Naive thymus-derived CD8-positive, alpha-beta T cell (primary cell): ENCODE results near the gene OR52I2. TPM values are rescaled to one million over a fixed set of nuclear protein-coding genes. Genes with fewer than 3 reads are reported as not detected.

Source experiments
- ATAC-seq, 2 donors: fragments of 150-1000 bp; cut with Tn5 transposase in 1 of 2; sonication (Bioruptor Pico), chemical (Tn5 transposase) in 1 of 2; 1 replicate in 1 of 2; 2 replicates in 1 of 2; pipeline ENCODE4 v1.10.0; 2021; ENCODE audit warnings: mild to moderate bottlenecking in 2 of 2, moderate library complexity in 2 of 2
- POLR2A ChIA-PET: fragments of 350-600 bp; sonication (Branson Sonifier 250); formaldehyde crosslinking; loops from one replicate; lab custom pipeline; 2021; ENCODE audit warnings: antibody characterized with exemption; lab: Charles Lee
- DNase-seq, 10 donors: peaks; one replicate each; pipeline versions ENCODE4 v3.0.0 to v3.0.0-alpha.2; 2020 to 2022
- H3K27ac Mint-ChIP-seq, 10 donors: one replicate each; pipeline ENCODE4 v1.8.0; 2020 to 2022; ENCODE audit warnings: mild to moderate bottlenecking in 10 of 10, mixed read lengths in 10 of 10, moderate library complexity in 4 of 10, inconsistent platforms in 1 of 10
- H3K27me3 Mint-ChIP-seq, 5 donors: one replicate each; pipeline ENCODE4 v1.8.0; 2021 to 2022; ENCODE audit warnings: mixed read lengths in 5 of 5
- H3K36me3 Mint-ChIP-seq, 3 donors: one replicate each; pipeline ENCODE4 v1.8.0; 2020 to 2022; ENCODE audit warnings: mixed read lengths in 3 of 3, mild to moderate bottlenecking in 2 of 3, inconsistent platforms in 1 of 3
- H3K4me1 Mint-ChIP-seq, 4 donors: one replicate each; pipeline ENCODE4 v1.8.0; 2021 to 2022; ENCODE audit warnings: mixed read lengths in 4 of 4
- H3K4me3 Mint-ChIP-seq, 10 donors: one replicate each; pipeline ENCODE4 v1.8.0; 2020 to 2022; ENCODE audit warnings: mild to moderate bottlenecking in 10 of 10, mixed read lengths in 10 of 10, moderate library complexity in 6 of 10, inconsistent platforms in 1 of 10
- H3K9me3 Mint-ChIP-seq, 9 donors: one replicate each; pipeline ENCODE4 v1.8.0; 2020 to 2022; ENCODE audit warnings: mixed read lengths in 9 of 9, mild to moderate bottlenecking in 3 of 9, inconsistent platforms in 1 of 9, moderate library complexity in 1 of 9
- polyA plus RNA-seq, 3 donors: library from polyadenylated mRNA; unstranded; fragments of 300-500 nt; fragmentation: Illumina TruSeq; gene quantifications; one replicate each; pipeline ENCODE4 v1.2.3, GENCODE V29; 2021
- total RNA-seq, 8 experiments: library from RNA in 2 of 8; stranded (reverse) in 2 of 8; gene quantifications; one replicate each; pipeline ENCODE4 v1.2.3 and lab custom pipeline; 2021 to 2026

Gene OR52I2
- total and polyA plus RNA-seq, 5 experiments from 2014 or later = not detected

- POLR2A ChIA-PET = no interaction called here
- ATAC-seq (no peak), DNase-seq (no peak)
- Mint-ChIP-seq H3K4me3 (no peak overlapping the region), H3K9me3 (peaks cover 0 to 9% (median 0%) of the 10 kb centered on the region in 9 donors), H3K27me3 (peaks cover 11 to 53% (median 25%) of the 10 kb centered on the region in 5 donors), H3K4me1 (peaks cover 0 to 8% (median 4%) of the 10 kb centered on the region in 4 donors), H3K27ac (no peak overlapping the region), H3K36me3 (no peaks in the 10 kb centered on the region)
Observed at GRCh38 chr11:4576880-4577279, 4.7 kb upstream of the OR52I2 start.

GRCh38 chr11:4577761-4578160 is 3.8 kb upstream of the OR52I2 start:
- POLR2A ChIA-PET = no interaction called here
- Mint-ChIP-seq H3K4me3 (no peak overlapping the region), H3K27me3 (peaks cover 12 to 61% (median 28%) of the 10 kb centered on the region in 5 donors), H3K4me1 (peaks cover 0 to 8% (median 4%) of the 10 kb centered on the region in 4 donors), H3K27ac (no peak overlapping the region), H3K9me3 (peaks cover 0 to 9% (median 0%) of the 10 kb centered on the region in 9 donors), H3K36me3 (no peaks in the 10 kb centered on the region)
- DNase-seq (no peak), ATAC-seq (no peak)

DNA sequence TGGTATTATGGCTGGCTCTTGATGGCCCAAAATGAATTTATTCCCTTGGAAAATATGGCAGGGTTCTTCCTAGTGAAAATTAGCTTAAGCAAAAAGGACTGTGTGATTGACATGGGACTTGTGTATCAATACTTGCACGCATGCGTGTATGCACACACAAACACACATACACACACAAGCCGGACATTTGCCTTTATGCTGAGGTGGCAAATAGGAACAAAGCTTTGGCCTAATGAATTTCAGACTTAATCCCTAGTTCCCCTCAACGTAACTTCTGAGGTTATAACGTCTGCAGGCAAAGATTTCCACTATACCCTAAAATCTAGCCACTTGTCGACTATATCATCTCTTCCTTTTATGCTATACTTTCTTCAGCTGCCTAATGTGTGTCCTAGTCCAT is 2.9 kb upstream of the OR52I2 start:
- Mint-ChIP-seq H3K4me3 (no peak overlapping the region), H3K27ac (no peak overlapping the region), H3K4me1 (peaks cover 0 to 8% (median 4%) of the 10 kb centered on the region in 4 donors), H3K36me3 (no peaks in the 10 kb centered on the region), H3K9me3 (peaks cover 0 to 9% (median 0%) of the 10 kb centered on the region in 9 donors), H3K27me3 (peaks cover 12 to 69% (median 31%) of the 10 kb centered on the region in 5 donors)
- POLR2A ChIA-PET = no interaction called here
- ATAC-seq (no peak), DNase-seq (no peak)

DNA sequence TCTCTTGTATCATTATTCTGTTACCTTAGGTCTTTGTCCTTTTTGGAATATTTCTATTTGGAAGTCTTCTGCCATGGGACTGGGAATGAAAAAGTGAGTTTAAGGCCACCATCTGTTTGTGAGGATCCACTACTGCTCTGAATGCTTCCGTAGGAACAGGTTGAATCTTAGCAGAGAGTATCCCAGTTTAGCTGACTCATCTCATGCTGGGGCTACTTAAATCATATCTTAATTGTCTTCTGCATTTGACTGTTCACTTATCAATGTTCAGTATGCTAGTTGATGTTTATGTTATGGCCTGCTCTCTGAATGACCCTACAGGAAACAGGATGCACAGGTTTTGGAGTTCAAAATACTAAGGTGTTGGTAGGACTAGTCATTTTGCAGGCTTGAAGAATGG is 1.4 kb upstream of the OR52I2 start:
- no peak for DNase-seq
- POLR2A ChIA-PET = interaction anchor here (0.5 kb wide), 1 partner anchor 478 kb away, joined by 3 read pairs; no protein-coding TSS in a partner anchor
- H3K4me1 Mint-ChIP-seq = peaks cover 0 to 8% (median 4%) of the 10 kb centered on the region in 4 donors
- H3K4me3 Mint-ChIP-seq = no peak overlapping the region
- no peak for ATAC-seq
- peaks cover 0 to 9% (median 0%) of the 10 kb centered on the region in 9 donors for H3K9me3 Mint-ChIP-seq
- H3K27ac Mint-ChIP-seq = no peak overlapping the region
- H3K36me3 Mint-ChIP-seq = no peaks in the 10 kb centered on the region
- peaks cover 17 to 77% (median 41%) of the 10 kb centered on the region in 5 donors for H3K27me3 Mint-ChIP-seq

DNA sequence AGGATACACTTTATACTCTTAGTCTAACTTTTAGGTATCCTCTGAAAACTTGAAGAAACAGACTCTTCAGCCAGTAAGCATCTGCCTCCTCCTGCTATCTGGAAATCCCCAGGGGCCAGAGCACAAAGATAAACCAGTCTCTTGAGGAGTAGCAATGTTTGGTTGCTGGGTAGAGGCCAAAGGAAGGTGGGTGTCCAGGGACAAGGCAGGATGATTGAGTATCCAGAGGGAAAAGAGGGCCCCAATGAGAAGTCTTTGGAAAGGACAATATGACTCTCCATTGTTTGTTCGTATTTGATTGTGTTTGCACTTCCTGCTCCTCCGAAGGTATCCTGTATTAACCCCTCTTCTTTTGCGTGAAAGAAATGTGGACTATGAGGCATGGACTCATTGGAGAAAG is 7.5 kb downstream of the OR52I2 start:
- H3K4me1 Mint-ChIP-seq = no peaks in the 10 kb centered on the region
- peaks cover 0 to 4% (median 0%) of the 10 kb centered on the region in 3 donors for H3K36me3 Mint-ChIP-seq
- POLR2A ChIA-PET = no interaction called here
- no peaks in the 10 kb centered on the region for H3K9me3 Mint-ChIP-seq
- no peak overlapping the region for H3K27ac Mint-ChIP-seq
- peaks cover 6 to 21% (median 14%) of the 10 kb centered on the region in 5 donors for H3K27me3 Mint-ChIP-seq
- no peak overlapping the region for H3K4me3 Mint-ChIP-seq
- DNase-seq (no peak), ATAC-seq (no peak)

- POLR2A ChIA-PET = no interaction called here
- no peak for ATAC-seq
- peaks cover 0 to 8% (median under 1%) of the 10 kb centered on the region in 4 donors for H3K4me1 Mint-ChIP-seq
- H3K36me3 Mint-ChIP-seq = peaks cover 0 to 27% (median 13%) of the 10 kb centered on the region in 3 donors
- H3K27ac Mint-ChIP-seq = no peak within 1 kb of the TSS
- no peaks in the 10 kb centered on the region for H3K9me3 Mint-ChIP-seq
- no peak for DNase-seq
- no peaks in the 10 kb centered on the region for H3K27me3 Mint-ChIP-seq
- H3K4me3 Mint-ChIP-seq = no peak within 1 kb of the TSS
Observed at GRCh38 chr11:4593739-4594138, 12.2 kb downstream of the OR52I2 start, which contains the start of gene OR52I1. OR52I1 (plus strand) TSS chr11:4594039; CDS start chr11:4594039, 0 bp downstream.

- POLR2A ChIA-PET = no interaction called here
- H3K4me3 Mint-ChIP-seq = peak overlapping the region in 1 of 10 donors; percentile 20
- ATAC-seq (no peak), DNase-seq (no peak)
- H3K9me3 Mint-ChIP-seq = peaks cover 0 to 3% (median 0%) of the 10 kb centered on the region in 9 donors
- peaks cover 0 to 49% (median 21%) of the 10 kb centered on the region in 3 donors for H3K36me3 Mint-ChIP-seq
- no peaks in the 10 kb centered on the region for H3K27me3 Mint-ChIP-seq
- H3K27ac Mint-ChIP-seq = peak overlapping the region in 1 of 10 donors; percentile 7
- peaks cover 22 to 56% (median 45%) of the 10 kb centered on the region in 4 donors for H3K4me1 Mint-ChIP-seq
Observed at GRCh38 chr11:4605057-4605456, 23.5 kb downstream of the OR52I2 start.

DNA sequence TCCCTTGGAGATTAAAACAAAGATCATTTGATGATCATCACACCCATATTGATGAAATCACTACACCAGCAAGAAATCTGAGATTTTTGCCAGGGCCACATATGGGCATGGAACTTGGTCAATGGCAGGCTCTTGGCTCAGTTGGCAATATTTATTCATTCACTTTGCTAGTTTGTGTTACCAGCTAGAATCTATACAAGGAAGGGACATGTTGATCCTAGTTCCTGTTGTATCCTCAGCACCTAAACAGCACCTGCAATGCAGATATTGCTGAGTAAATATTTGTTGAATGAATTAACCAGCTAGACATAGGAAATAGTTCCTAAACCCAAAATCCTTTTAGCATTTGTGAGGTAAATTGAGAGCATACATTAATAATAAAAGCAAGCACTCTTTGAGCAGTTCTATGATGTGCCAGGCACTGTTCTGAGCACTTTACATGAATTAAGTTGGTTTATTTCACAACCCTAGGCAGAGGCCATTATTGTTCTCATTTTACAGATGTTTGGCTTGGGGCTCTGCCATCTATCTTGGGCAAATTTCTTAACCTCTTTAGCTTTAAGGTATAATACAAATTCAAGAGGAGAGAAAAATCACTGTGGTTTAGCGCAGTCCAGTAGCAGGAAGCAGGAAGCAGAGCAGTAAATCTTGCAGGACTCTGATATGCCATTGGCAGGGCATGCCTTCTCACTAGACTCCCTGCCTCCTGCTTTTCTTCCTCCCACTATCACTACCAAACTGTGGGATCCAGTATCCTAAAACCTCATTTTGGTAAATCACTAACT is 24.9 kb downstream of the OR52I2 start:
- Mint-ChIP-seq H3K27ac (peak overlapping the region in 7 of 10 donors; percentile 93 to 98 (median 96)), H3K9me3 (peaks cover 0 to 3% (median 0%) of the 10 kb centered on the region in 9 donors), H3K4me3 (peak overlapping the region; percentile 89 to 98 (median 96)), H3K27me3 (no peaks in the 10 kb centered on the region), H3K4me1 (peaks cover 27 to 64% (median 51%) of the 10 kb centered on the region in 4 donors), H3K36me3 (peaks cover 0 to 35% (median 9%) of the 10 kb centered on the region in 3 donors)
- DNase-seq (no peak), ATAC-seq (no peak)
- POLR2A ChIA-PET = no interaction called here

DNA sequence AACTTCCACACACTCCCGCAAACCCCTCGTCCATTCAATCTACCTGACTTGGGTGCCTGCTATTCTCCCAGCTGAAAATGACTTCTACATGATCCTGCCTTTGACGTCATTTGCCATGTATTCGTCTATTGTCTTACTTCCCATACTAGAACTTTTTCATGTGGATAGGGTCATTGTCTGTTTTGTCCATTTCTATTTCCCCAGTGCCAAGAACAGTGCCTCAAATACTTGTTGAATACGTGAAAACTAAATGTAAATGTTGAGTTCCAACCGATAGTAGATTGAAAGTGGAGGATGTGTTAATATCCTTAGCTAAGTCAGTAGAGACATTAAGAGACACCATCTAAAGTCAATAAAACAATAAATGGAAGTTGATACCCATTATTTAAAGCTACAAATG is 25.6 kb downstream of the OR52I2 start:
- Mint-ChIP-seq H3K4me3 (peak overlapping the region; percentile 89 to 98 (median 96)), H3K36me3 (peaks cover 0 to 29% (median 4%) of the 10 kb centered on the region in 3 donors), H3K27me3 (no peaks in the 10 kb centered on the region), H3K4me1 (peaks cover 26 to 64% (median 51%) of the 10 kb centered on the region in 4 donors), H3K27ac (peak overlapping the region; percentile 93 to 98 (median 96)), H3K9me3 (peaks cover 0 to 3% (median 0%) of the 10 kb centered on the region in 9 donors)
- POLR2A ChIA-PET = no interaction called here
- no peak for ATAC-seq
- DNase-seq = no peak

GRCh38 chr11:4607781-4608666 is 26.5 kb downstream of the OR52I2 start, which contains the start of gene TRIM68:
TRIM68 (minus strand) TSS chr11:4608231; CDS start chr11:4605504, 2,727 bp downstream.
- Mint-ChIP-seq H3K4me3 (peak within 1 kb of the TSS; percentile 89 to 98 (median 96)), H3K36me3 (peaks cover 0 to 21% (median 2%) of the 10 kb centered on the region in 3 donors), H3K9me3 (peaks cover 0 to 3% (median 0%) of the 10 kb centered on the region in 9 donors), H3K4me1 (peaks cover 25 to 64% (median 51%) of the 10 kb centered on the region in 4 donors), H3K27ac (peak within 1 kb of the TSS; percentile 93 to 98 (median 96)), H3K27me3 (no peaks in the 10 kb centered on the region)
- peak; percentile 99 to 100 for ATAC-seq
- POLR2A ChIA-PET = no interaction called here
- peak; percentile 90 to 96 (median 94) for DNase-seq

DNA sequence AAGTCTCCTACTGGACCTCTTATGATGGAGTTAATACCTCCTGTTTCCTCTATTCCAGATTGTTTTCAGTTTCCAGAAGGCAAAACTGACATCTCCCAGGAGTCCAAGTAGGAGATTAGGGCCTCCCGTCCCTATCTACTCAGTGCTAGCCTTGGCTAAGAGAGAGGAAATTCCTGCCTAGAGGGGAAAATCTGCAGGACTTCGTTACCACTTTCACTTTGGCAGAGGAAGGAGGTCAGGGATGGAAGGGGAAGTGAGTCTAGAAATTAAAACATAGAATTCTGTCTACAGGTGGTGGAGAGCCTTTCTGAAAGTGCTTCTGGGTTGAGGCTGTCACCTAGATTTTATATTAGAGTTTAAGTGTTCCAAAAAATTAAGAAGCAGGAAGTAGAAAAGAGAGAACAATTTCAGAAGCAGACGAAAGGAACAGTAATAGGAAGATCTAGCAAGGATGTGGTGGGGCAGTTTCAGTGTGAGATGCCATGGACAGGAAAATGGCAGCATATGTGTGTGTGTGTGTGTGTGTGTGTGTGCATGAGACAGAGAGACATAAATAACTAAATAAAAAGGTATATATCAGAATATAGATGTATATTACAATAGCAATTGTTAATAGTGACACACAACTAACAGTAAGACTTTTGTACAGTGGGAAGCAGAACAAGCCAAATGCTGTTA is 28.9 kb downstream of the OR52I2 start:
- Mint-ChIP-seq H3K27ac (peak overlapping the region; percentile 41 to 98 (median 95)), H3K4me3 (peak overlapping the region; percentile 40 to 98 (median 78)), H3K27me3 (peaks cover 0 to 7% (median 2%) of the 10 kb centered on the region in 5 donors), H3K9me3 (peaks cover 0 to 3% (median 0%) of the 10 kb centered on the region in 9 donors), H3K36me3 (no peaks in the 10 kb centered on the region), H3K4me1 (peaks cover 20 to 49% (median 43%) of the 10 kb centered on the region in 4 donors)
- peak in 2 of 10 donors; percentile 9 to 19 for DNase-seq
- POLR2A ChIA-PET = no interaction called here
- ATAC-seq = no peak

DNA sequence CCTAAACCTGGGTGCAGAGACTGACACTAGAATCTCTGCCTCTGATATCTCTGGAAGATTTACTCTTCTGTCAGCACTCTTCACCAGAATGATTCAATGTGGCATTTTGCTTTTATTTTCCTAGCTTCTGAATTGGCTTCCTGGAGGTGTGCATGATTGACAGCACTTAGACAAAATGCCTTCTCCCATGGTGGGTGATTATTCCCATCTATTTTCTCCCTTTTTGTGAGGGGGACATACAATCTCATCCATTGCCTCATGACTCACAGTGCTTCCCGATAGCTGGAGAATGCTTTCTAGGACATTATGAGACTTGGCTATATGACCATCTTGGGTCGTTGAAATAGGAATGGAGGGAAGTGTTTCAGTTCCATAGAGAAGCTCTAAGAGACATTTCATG is 30.4 kb downstream of the OR52I2 start:
- POLR2A ChIA-PET = no interaction called here
- H3K9me3 Mint-ChIP-seq = peaks cover 0 to 3% (median 0%) of the 10 kb centered on the region in 9 donors
- H3K27me3 Mint-ChIP-seq = peaks cover 2 to 15% (median 6%) of the 10 kb centered on the region in 5 donors
- peaks cover 18 to 34% (median 31%) of the 10 kb centered on the region in 4 donors for H3K4me1 Mint-ChIP-seq
- no peak for DNase-seq
- H3K36me3 Mint-ChIP-seq = no peaks in the 10 kb centered on the region
- no peak overlapping the region for H3K4me3 Mint-ChIP-seq
- H3K27ac Mint-ChIP-seq = peak overlapping the region in 1 of 10 donors; percentile 20
- no peak for ATAC-seq
